HG03439 (cell line): ENCODE measurements around the gene LGALS9C.
"Not testable (repeated sequence)": the region's sequence is repeated elsewhere in the genome, so short reads cannot be mapped to it uniquely, and the experiment has no call there.

Source experiments
- ATAC-seq: cut with Tn5 transposase; IDR thresholded peaks from one replicate; pipeline ENCODE4 v1.9.1; 2021; ENCODE audit warnings: mild to moderate bottlenecking, moderate library complexity; ENCODE audit not compliant: unreplicated experiment

Gene LGALS9C

DNA sequence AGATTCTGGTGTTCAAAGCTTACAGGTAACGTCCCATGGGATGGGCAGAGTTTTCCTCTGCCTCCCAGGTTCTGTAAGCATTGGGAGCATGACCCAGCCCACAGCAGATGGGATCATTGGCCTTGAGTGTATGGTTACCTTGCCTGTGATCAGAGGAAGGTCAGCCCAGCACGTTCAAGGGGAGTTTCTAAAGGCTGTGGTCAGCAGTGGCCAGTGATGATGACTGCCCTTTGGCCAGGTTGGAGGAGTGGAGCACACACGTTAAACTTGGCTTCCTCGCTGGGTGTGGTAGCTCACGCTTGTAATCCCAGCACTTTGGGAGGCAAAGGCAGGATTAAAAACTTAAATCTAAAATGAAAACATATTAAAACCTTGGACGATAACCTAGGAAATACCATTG lies 51.8 kb downstream of the LGALS9C start:
- not testable (repeated sequence) for ATAC-seq

DNA sequence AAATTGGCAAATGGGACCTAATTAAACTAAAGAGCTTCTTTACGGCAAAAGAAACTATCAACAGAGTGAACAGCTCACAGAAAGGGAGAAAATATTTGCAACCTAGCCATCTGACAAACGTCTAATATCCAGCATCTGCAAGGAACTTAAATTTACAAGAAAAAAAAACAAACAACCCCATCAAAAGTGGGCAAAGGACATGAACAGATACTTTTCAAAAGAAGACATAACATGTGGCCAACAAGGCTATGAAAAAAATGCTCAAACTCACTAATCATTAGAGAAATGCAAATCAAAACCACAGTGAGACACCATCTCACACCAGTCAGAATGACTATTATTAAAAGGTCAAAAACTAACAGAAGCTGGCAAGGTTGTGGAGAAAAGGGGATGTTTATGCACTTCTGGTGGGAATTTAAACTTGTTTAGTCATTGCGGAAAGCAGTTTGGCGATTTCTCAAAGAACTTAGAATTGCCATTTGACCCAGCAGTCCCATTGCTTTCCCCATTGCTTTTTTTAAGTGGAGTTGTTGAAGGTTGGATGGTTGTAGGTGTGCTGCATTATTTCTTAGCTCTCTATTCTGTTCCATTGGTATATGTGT lies 52.4 kb downstream of the LGALS9C start:
- not testable (repeated sequence) for ATAC-seq

DNA sequence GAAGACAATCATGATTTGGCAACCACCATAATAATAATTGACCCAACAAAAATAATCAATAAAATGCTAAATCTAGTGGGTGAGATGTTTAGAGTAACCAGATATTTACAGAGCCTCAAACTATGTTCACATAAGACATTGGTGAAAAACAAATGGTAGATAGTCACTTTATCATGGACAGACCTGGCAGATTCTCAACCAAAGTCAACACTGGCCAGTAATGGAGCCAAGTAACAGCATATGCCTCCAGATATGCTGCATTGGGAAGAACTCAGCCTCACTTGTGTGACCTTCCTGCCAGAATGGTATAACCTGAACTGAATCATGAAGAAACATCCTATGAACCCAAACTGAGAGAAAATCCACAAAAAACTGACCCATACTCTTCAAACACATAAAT lies 53.8 kb downstream of the LGALS9C start:
- not testable (repeated sequence) for ATAC-seq

DNA sequence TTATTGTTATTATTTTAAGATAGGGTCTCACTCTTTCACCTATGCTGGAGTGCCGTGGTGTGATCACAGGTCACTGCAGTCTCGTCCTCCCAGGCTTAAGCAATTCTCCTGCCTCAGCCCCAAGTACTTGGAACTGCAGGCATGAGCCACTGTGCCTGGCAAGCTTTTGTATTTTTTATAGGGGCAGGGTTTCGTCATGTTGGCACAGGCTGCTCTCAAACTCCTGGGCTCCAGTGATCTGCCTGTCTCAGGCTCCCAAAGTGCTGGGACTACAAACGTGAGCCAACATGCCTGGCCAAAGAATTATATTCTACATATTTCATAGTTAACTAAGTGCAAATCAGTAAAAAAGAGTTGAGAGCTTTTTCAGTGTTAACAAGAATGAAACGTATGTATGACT lies 65.6 kb downstream of the LGALS9C start:
- not testable (repeated sequence) for ATAC-seq

DNA sequence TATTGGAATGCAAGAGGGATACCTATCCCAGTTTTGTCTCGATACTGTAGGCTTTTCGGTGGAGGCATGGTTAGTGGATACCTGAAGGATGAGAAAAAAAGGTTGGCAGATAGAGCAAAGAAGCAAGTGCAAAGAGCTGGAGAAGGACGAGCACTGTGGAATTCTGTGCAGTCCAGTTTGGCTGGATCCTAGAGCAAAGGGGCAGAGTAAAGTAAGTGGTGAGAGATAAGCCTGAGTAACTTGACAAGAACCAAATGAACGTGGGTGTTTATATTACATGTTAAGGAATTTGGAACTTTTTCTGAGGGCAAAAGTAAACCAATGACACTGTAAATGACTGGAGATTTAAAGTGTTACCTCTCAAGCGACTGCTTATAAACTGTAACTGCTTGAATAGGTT lies 66.3 kb downstream of the LGALS9C start:
- ATAC-seq, result not testable (repeated sequence)
